ENCODE measurements around the gene SKAP1. TPM values are rescaled to one million over a fixed set of nuclear protein-coding genes. Genes with fewer than 3 reads are reported as not detected.

SKAP1 gene
- polyA plus RNA-seq, 1 of the 3 experiments (the other 2 are of a cell fraction), result not detected

GRCh38 chr17:48149787-48150463, 280.1 kb downstream of the SKAP1 start:
- H2AFZ ChIP-seq (ENCODE audit: low read depth), result no peak overlapping the region
- no peaks in the 10 kb centered on the region for H3K79me2 ChIP-seq (ENCODE audit: insufficient read depth)
- no peaks in the 10 kb centered on the region for H3K9me2 ChIP-seq
- no peak overlapping the region for H3K27ac ChIP-seq (ENCODE audit: low read depth in 2 of 2, low read length in 1 of 2)
- H3K4me3 ChIP-seq (ENCODE audit: low read depth in 2 of 2, low read length in 1 of 2), result no peak overlapping the region
- 34% methylated on average over 4 of the region's 4 CpGs for WGBS (ENCODE audit: low lambda C conversion rate)
- H3K27me3 ChIP-seq (ENCODE audit: insufficient read depth), result peaks cover 96% of the 10 kb centered on the region
- no peak for DNase-seq
- CTCF ChIA-PET, result interaction anchor here (0.8 to 4.3 kb wide), 10 partner anchors 18 to 469 kb away, joined by 3 to 38 read pairs (median 3); no protein-coding TSS in a partner anchor
- no peaks in the 10 kb centered on the region for H3K36me3 ChIP-seq (replicated peaks in 1 of 2; ENCODE audit: control insufficient read depth in 1 of 2, insufficient read depth in 2 of 2, low read length in 1 of 2)
- H3K9me3 ChIP-seq, result no peaks in the 10 kb centered on the region
- H3F3A ChIP-seq (replicated peaks; ENCODE audit: insufficient read depth), result no peaks in the 10 kb centered on the region
- no peak overlapping the region for H3K9ac ChIP-seq
- POLR2A ChIA-PET, result interaction anchor here (1.7 kb wide), 1 partner anchor 102 kb away, joined by 7 read pairs; the partner anchor contains the start of gene NFE2L1
- TF ChIP-seq IRF3 (IDR thresholded peaks at IDR 0.05; ENCODE audit: low read depth, low read length) (no peak), YY1 (IDR thresholded peaks at IDR 0.05; ENCODE audit: low read depth) (no peak), TAF1 (IDR thresholded peaks at IDR 0.05; ENCODE audit: borderline replicate concordance, low read depth, low read length) (no peak), TEAD4 (IDR thresholded peaks at IDR 0.05; ENCODE audit: borderline replicate concordance, insufficient read depth) (no peak), NFIC (IDR thresholded peaks at IDR 0.05; ENCODE audit: borderline replicate concordance) (no peak)
- peaks cover 4 to 15% of the 10 kb centered on the region in 2 experiments; a peak in 3 of 4 replicates for H3K4me1 ChIP-seq (ENCODE audit: control insufficient read depth in 1 of 2, insufficient read depth in 2 of 2, low read depth in 1 of 2, low read length in 1 of 2)
- H4K20me1 ChIP-seq (ENCODE audit: insufficient read depth), result no peaks in the 10 kb centered on the region
- no peak overlapping the region for H3K4me2 ChIP-seq

- TF ChIP-seq GABPA (IDR thresholded peaks at IDR 0.05; ENCODE audit: low read depth), result no peak
- no peak for TF ChIP-seq REST (IDR thresholded peaks at IDR 0.05; ENCODE audit: low read depth, low read length)
- TF ChIP-seq MEF2A (IDR thresholded peaks at IDR 0.05; ENCODE audit: borderline replicate concordance, low read depth), result no peak
- no peak for TF ChIP-seq YY1 (IDR thresholded peaks at IDR 0.05; ENCODE audit: low read depth)
- TF ChIP-seq MXI1 (IDR thresholded peaks at IDR 0.05; ENCODE audit: low read depth, low read length), result no peak
- no peak for TF ChIP-seq ZBTB33 (IDR thresholded peaks at IDR 0.05; ENCODE audit: borderline replicate concordance, low read depth)
- TF ChIP-seq JUND (IDR thresholded peaks at IDR 0.05), result no peak
- POLR2A ChIA-PET, result interaction anchor here (1.7 kb wide), 1 partner anchor 101 kb away, joined by 7 read pairs; the partner anchor contains the start of gene NFE2L1
- no peaks in the 10 kb centered on the region for H3K79me2 ChIP-seq (ENCODE audit: insufficient read depth)
- CTCF ChIA-PET, result interaction anchor here (0.6 to 4.3 kb wide), 13 partner anchors 12 to 475 kb away, joined by 3 to 38 read pairs (median 3); no protein-coding TSS in a partner anchor
- H3K27me3 ChIP-seq (ENCODE audit: insufficient read depth), result peaks cover 96% of the 10 kb centered on the region
- H3K9me2 ChIP-seq, result no peaks in the 10 kb centered on the region
- WGBS (ENCODE audit: low lambda C conversion rate), result 25% methylated on average over 16 of the region's 16 CpGs
- H3K4me3 ChIP-seq (ENCODE audit: low read depth in 2 of 2, low read length in 1 of 2), result no peak overlapping the region
- peak; percentile 50 for DNase-seq
- H3K9me3 ChIP-seq, result no peaks in the 10 kb centered on the region
- H3K27ac ChIP-seq (ENCODE audit: low read depth in 2 of 2, low read length in 1 of 2), result no peak overlapping the region
- H3K36me3 ChIP-seq (replicated peaks in 1 of 2; ENCODE audit: control insufficient read depth in 1 of 2, insufficient read depth in 2 of 2, low read length in 1 of 2), result no peaks in the 10 kb centered on the region
- H3F3A ChIP-seq (replicated peaks; ENCODE audit: insufficient read depth), result no peaks in the 10 kb centered on the region
- H3K9ac ChIP-seq, result no peak overlapping the region
- peaks cover 4 to 15% of the 10 kb centered on the region in 2 experiments; a peak in 3 of 4 replicates for H3K4me1 ChIP-seq (ENCODE audit: control insufficient read depth in 1 of 2, insufficient read depth in 2 of 2, low read depth in 1 of 2, low read length in 1 of 2)
- H3K4me2 ChIP-seq, result no peak overlapping the region
- no peaks in the 10 kb centered on the region for H4K20me1 ChIP-seq (ENCODE audit: insufficient read depth)
- no peak overlapping the region for H2AFZ ChIP-seq (ENCODE audit: low read depth)
These were observed 280.9 kb downstream of the SKAP1 start for GRCh38 chr17:48148854-48149786.

Data from SK-N-SH (cell line).